ENCODE data around the gene THSD7A.

The THSD7A gene

DNA sequence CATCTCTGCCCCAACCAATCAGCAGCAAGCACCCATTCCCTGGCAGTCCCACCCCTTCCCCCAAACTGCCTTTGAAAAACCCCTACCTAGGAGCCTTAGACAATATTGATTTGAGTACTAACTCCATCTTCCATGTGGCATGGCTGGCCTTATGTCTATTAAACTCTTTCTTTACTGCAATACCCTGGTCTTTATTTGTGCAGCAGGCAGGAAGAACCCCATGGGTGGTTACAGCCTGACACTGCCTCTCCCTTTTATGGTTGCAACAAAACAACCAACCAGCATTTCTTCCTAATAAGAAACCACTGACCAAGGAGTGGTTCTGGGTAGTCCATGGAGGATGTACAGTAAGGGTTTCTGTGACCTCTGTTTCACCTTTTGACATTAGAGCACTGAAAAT is 418.1 kb downstream of the THSD7A start:
- no peak overlapping the region for H3K4me3 ChIP-seq (ENCODE audit: low read length)
- TF ChIP-seq, protein P1, sequence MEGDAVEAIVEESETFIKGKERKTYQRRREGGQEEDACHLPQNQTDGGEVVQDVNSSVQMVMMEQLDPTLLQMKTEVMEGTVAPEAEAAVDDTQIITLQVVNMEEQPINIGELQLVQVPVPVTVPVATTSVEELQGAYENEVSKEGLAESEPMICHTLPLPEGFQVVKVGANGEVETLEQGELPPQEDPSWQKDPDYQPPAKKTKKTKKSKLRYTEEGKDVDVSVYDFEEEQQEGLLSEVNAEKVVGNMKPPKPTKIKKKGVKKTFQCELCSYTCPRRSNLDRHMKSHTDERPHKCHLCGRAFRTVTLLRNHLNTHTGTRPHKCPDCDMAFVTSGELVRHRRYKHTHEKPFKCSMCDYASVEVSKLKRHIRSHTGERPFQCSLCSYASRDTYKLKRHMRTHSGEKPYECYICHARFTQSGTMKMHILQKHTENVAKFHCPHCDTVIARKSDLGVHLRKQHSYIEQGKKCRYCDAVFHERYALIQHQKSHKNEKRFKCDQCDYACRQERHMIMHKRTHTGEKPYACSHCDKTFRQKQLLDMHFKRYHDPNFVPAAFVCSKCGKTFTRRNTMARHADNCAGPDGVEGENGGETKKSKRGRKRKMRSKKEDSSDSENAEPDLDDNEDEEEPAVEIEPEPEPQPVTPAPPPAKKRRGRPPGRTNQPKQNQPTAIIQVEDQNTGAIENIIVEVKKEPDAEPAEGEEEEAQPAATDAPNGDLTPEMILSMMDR (IDR thresholded peaks at IDR 0.05; ENCODE audit: insufficient read depth, low read depth, low read length, missing control alignments): no peak
- DNase-seq (ENCODE audit: low read depth): no peak

DNA sequence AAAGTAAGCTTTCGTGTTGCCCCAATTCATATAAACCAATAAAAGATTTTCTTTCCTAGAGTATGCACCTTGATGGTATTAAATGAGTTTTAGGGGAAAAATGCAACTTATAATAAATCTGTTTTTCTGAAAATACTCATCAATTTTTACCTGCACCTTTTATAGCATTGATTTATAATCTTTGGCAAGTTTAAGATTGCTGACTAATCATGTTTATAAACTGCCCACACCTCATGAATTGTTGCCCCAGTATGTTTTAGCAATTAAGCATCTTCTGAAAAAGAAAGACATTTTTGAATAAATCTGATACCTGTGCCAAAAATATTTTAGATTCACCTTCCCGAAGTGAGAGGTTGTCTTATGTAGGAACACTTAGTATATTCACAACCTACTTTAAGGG is 420.0 kb downstream of the THSD7A start:
- H3K4me3 ChIP-seq (ENCODE audit: low read length): no peak overlapping the region
- TF ChIP-seq, protein P1 (IDR thresholded peaks at IDR 0.05; ENCODE audit: insufficient read depth, low read depth, low read length, missing control alignments): no peak
- DNase-seq (ENCODE audit: low read depth): no peak

DNA sequence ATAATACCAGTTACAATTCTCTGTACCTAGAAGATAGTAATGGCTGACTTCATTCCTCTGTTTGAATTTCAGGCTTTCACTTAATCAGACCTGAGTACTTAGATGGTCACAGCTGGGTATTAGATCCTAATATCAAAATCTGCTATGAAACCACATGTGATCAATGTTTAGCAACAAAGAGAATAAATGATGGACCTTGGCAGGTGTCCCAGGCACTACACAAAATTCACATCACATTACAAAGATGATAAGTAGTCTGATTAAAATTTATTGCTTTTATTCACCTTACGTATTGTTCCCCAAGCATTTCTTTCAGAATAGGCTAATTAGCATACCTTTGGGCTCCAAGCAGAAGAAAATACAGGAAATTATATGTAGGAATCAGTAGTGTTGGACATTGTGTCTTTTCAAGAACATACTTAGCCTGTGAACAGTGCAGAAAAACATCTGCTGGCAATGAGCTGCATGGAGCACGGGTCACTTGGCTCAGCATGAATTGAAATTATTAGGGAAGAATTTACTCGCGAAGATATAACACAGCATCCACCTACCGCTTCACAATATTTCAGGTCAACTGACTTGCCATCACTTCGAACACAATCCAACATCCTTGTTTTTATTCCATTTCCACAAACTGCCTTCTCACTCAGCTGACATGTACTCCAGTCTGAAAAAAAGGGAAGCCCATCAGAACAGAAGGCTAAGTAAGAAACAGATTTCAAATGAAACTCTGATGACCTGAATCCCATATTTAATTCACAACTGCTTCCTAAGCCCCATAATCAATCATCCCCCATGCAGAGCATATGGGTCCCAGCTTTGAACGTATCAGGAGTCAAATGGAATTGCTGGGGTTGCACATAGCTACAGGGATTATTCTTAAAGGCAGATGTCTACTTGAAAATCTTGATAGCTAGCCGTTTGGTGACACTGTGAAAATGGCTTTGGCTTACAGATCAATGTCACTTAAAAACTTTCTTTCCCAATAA is 421.0 kb downstream of the THSD7A start:
- no peak for DNase-seq (ENCODE audit: low read depth)
- H3K4me3 ChIP-seq (ENCODE audit: low read length): no peak overlapping the region
- TF ChIP-seq, protein P1 (IDR thresholded peaks at IDR 0.05; ENCODE audit: insufficient read depth, low read depth, low read length, missing control alignments): no peak

DNA sequence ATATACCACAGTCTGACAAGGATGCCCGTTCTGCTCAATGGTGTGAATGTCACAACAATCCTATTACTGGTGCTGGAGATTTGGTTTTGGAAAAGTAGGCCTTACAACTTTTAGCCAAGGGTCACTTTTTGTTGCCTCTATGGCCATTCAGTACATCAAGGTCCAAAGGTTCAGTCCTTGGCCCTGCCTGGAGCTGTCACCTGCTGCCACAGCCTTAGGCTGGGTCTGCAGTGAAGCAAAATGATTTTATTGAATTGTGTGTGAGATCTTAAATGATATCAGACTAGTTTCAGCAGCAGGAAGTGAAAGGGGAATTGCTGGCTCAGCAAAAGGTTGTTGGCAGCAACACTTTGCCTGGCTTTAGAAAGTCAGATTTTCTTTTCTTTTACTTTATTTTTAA is 427.6 kb downstream of the THSD7A start:
- H3K4me3 ChIP-seq (ENCODE audit: low read length): no peak overlapping the region
- TF ChIP-seq, protein P1 (IDR thresholded peaks at IDR 0.05; ENCODE audit: insufficient read depth, low read depth, low read length, missing control alignments): no peak
- no peak for DNase-seq (ENCODE audit: low read depth)

DNA sequence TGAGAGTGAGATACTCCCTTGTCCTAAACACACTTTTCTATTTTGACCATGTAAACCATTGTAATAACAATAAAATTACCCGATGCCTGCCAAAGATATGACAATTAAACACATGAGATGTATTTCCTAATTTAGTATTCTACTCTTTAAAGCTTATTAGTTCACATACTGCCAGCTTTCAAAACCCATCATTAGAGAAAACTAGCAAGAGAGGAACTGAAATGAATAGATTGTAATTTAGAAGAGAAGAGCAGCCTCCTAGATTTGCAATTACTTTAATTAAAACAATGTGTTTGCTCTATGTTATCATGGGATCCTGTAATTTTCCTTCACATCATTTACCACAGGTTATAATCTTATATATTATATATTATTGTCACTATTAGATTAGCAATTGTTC is 428.2 kb downstream of the THSD7A start:
- H3K4me3 ChIP-seq (ENCODE audit: low read length): no peak overlapping the region
- no peak for DNase-seq (ENCODE audit: low read depth)
- TF ChIP-seq, protein P1 (IDR thresholded peaks at IDR 0.05; ENCODE audit: insufficient read depth, low read depth, low read length, missing control alignments): no peak

DNA sequence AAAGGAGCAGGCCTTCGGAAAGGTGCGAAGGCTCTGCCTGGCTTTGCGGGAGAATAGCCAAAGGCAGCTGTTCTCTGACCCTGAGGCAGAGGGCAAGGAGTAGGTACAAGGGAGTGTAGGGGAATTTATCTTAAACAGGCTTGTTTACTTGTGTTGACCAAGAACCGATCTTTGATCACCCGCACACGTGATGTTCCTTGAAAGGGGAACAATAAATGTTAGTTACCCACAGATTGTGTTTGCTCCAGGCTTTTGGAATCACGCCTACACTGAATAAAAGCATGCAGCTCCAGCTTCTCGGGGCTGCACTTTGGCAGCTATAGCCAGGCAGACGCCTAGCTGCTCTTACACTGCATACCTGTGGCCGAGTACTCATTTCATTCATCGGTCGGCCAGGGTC is 437.6 kb downstream of the THSD7A start:
- TF ChIP-seq, protein P1 (IDR thresholded peaks at IDR 0.05; ENCODE audit: insufficient read depth, low read depth, low read length, missing control alignments): no peak
- DNase-seq (ENCODE audit: low read depth): no peak
- no peak overlapping the region for H3K4me3 ChIP-seq (ENCODE audit: low read length)
